ENCODE data around the gene ZNF784. TPM values are rescaled to one million over a fixed set of nuclear protein-coding genes. Genes with fewer than 3 reads are reported as not detected.

Gene ZNF784
- total and polyA plus RNA-seq, 10 of the 15 experiments (the other 5 are each of a cell fraction or from before 2014, with no cell fraction given): 0.10 to 5.2 (median 1.8) TPM

GRCh38 chr19:55596304-55596703 is 28.1 kb downstream of the ZNF784 start:
- intact Hi-C loops (cut with micrococcal nuclease; ENCODE audit: unreplicated experiment) (no loop called here), in situ Hi-C loops (cut with MboI) (no loop called here)
- POLR2A ChIA-PET: no interaction called here
- Histone ChIP-seq H3K79me2 (ENCODE audit: control insufficient read depth, insufficient read depth, low read length) (peaks cover 9% of the 10 kb centered on the region), H4K20me1 (ENCODE audit: control insufficient read depth, insufficient read depth) (no peaks in the 10 kb centered on the region), H3K4me3 (no peak overlapping the region), H3K36me3 (ENCODE audit: control insufficient read depth in 2 of 2, insufficient read depth in 2 of 2, low read length in 1 of 2) (peaks cover 0 to 8% of the 10 kb centered on the region in 2 experiments; a peak in 1 of 4 replicates), H3K4me2 (ENCODE audit: control insufficient read depth, insufficient read depth) (no peak overlapping the region), H3K4me1 (ENCODE audit: control insufficient read depth, insufficient read depth, low read length) (peaks cover 4% of the 10 kb centered on the region; the same call in 1 of the 2 replicates), H3K27ac (ENCODE audit: control insufficient read depth, insufficient read depth) (no peak overlapping the region), H2AFZ (ENCODE audit: control insufficient read depth, low read depth, low read length) (no peak overlapping the region), H3K27me3 (replicated peaks in 1 of 2; ENCODE audit: control insufficient read depth in 2 of 2, insufficient read depth in 2 of 2, low read length in 1 of 2) (no peaks in the 10 kb centered on the region), H3K9ac (ENCODE audit: control insufficient read depth, insufficient read depth, low read length) (no peak overlapping the region), H3K9me3 (replicated peaks; ENCODE audit: control insufficient read depth, insufficient read depth, low read length) (peaks cover 2% of the 10 kb centered on the region; the same call in 2 of the 3 replicates)
- SMC1A ChIA-PET (ENCODE audit: uncharacterized antibody, unreplicated experiment): interaction anchor here (1.3 kb wide), 1 partner anchor 9 kb away, joined by 3 read pairs; no protein-coding TSS in a partner anchor
- CTCF ChIA-PET: no interaction called here
- ATAC-seq: no peak
- DNase-seq (ENCODE audit: low read depth, low spot score): no peak
- no peak for FAIRE-seq
- RAD21 ChIA-PET (ENCODE audit: unreplicated experiment): no interaction called here
- TF ChIP-seq BCL3 (IDR thresholded peaks at IDR 0.05; ENCODE audit: borderline replicate concordance, insufficient read depth, low read depth, low read length, poor library complexity, severe bottlenecking) (no peak), MYC (IDR thresholded peaks at IDR 0.05; ENCODE audit: insufficient read depth, insufficient read length, insufficient replicate concordance, low read length, severe bottlenecking) (no peak), POLR2AphosphoS5 (IDR thresholded peaks at IDR 0.05; ENCODE audit: low read length) (no peak), KLF5 (IDR thresholded peaks at IDR 0.05; ENCODE audit: partially characterized antibody) (no peak), PKNOX1 (IDR thresholded peaks at IDR 0.05) (no peak), NR2F1 (conservative IDR thresholded peaks at IDR 0.05) (no peak), CBFB (IDR thresholded peaks at IDR 0.05; ENCODE audit: low read depth) (no peak), ZSCAN29 (IDR thresholded peaks at IDR 0.05) (no peak), TBL1XR1 (IDR thresholded peaks at IDR 0.05; ENCODE audit: low read depth, low read length) (no peak)
- no TSS peak for BruUV-seq (replicated peaks)
- 100% methylated on average over 3 of the region's 3 CpGs for WGBS (ENCODE audit: insufficient coverage, insufficient replicate concordance, low lambda C conversion rate, missing lambda C conversion rate)
